ENCODE measurements around the gene MITF.

The MITF gene

GRCh38 chr3:69932501-69932900 lies 193.2 kb downstream of the MITF start:
- DNase-seq (ENCODE audit: low read depth), result no peak
- TF ChIP-seq, protein P1, sequence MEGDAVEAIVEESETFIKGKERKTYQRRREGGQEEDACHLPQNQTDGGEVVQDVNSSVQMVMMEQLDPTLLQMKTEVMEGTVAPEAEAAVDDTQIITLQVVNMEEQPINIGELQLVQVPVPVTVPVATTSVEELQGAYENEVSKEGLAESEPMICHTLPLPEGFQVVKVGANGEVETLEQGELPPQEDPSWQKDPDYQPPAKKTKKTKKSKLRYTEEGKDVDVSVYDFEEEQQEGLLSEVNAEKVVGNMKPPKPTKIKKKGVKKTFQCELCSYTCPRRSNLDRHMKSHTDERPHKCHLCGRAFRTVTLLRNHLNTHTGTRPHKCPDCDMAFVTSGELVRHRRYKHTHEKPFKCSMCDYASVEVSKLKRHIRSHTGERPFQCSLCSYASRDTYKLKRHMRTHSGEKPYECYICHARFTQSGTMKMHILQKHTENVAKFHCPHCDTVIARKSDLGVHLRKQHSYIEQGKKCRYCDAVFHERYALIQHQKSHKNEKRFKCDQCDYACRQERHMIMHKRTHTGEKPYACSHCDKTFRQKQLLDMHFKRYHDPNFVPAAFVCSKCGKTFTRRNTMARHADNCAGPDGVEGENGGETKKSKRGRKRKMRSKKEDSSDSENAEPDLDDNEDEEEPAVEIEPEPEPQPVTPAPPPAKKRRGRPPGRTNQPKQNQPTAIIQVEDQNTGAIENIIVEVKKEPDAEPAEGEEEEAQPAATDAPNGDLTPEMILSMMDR (IDR thresholded peaks at IDR 0.05; ENCODE audit: control insufficient read depth, insufficient read depth, low read depth, low read length, missing control alignments), result no peak
- H3K4me3 ChIP-seq (ENCODE audit: control insufficient read depth, low read depth, low read length), result no peak overlapping the region

GRCh38 chr3:69934398-69934797 lies 195.1 kb downstream of the MITF start:
- H3K4me3 ChIP-seq (ENCODE audit: control insufficient read depth, low read depth, low read length), result no peak overlapping the region
- DNase-seq (ENCODE audit: low read depth), result no peak
- TF ChIP-seq, protein P1 (IDR thresholded peaks at IDR 0.05; ENCODE audit: control insufficient read depth, insufficient read depth, low read depth, low read length, missing control alignments), result no peak

DNA sequence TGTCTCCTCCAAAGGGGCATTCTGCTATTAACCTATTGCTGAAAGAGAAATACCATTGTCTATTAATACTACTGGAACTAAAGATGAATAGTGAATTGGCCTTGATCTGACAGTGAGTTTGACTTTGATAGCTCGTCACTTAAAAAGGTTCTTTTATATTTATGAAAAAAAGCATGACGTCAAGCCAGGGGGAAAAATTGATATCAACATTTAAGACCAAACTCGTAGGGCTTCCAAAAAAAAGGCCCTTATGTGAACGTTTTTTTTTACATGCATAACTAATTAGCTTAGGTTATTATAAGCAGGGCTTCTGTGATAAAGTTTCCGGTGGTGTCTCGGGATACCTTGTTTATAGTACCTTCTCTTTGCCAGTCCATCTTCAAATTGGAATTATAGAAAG lies 197.0 kb downstream of the MITF start:
- DNase-seq (ENCODE audit: low read depth), result no peak
- no peak overlapping the region for H3K4me3 ChIP-seq (ENCODE audit: control insufficient read depth, low read depth, low read length)
- TF ChIP-seq, protein P1 (IDR thresholded peaks at IDR 0.05; ENCODE audit: control insufficient read depth, insufficient read depth, low read depth, low read length, missing control alignments), result no peak

DNA sequence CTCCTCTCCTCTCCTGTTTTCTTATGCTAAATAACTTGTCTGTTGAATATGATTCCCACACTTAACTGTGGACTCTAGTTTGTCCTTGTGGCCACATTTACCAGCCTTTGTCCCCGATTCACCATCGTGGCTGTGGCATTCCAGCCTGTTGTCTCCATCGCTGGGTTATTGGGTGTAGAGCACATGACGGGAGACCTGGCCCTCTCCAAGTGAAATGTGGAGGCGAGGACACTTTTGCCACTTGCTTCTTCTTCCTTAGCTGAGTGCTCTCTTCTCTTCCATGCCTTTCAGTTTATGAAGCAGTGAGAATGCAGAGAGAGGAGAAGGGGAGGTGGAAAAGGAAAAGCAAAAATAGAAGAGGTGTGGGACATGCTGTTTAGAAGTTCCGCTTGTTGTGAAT lies 198.8 kb downstream of the MITF start:
- TF ChIP-seq, protein P1 (IDR thresholded peaks at IDR 0.05; ENCODE audit: control insufficient read depth, insufficient read depth, low read depth, low read length, missing control alignments), result no peak
- no peak for DNase-seq (ENCODE audit: low read depth)
- no peak overlapping the region for H3K4me3 ChIP-seq (ENCODE audit: control insufficient read depth, low read depth, low read length)

DNA sequence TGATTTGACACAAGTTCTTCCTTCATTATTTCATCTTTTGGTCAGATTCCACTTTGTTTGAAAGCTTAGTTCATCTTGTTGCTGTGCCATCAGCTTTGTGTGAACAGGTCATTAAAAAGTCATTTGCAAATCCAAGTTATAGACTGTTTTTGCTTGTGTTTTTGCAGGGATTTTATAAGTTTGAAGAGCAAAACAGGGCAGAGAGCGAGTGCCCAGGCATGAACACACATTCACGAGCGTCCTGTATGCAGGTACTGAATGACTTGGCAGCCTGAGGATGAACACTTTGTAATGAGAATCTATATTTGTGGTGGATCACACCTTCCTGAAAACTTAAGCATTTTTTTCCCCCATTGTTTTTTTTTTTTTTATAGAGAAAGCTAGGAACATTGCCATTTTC lies 199.7 kb downstream of the MITF start:
- TF ChIP-seq, protein P1 (IDR thresholded peaks at IDR 0.05; ENCODE audit: control insufficient read depth, insufficient read depth, low read depth, low read length, missing control alignments), result no peak
- no peak for DNase-seq (ENCODE audit: low read depth)
- no peak overlapping the region for H3K4me3 ChIP-seq (ENCODE audit: control insufficient read depth, low read depth, low read length)

DNA sequence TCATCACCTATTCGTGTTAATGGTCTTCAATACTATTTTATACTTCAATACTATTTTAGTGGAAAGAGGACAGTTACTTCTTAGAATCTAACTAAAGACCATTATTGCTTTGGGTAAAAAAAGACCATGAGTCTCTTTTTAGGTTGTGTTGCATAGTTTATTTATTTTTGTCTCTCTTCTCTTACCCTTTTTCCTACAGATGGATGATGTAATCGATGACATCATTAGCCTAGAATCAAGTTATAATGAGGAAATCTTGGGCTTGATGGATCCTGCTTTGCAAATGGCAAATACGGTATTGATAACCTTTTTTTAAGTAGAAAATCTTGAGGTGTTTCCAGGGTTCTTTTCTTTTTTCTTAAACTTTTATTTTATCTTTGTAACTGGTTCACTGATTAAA lies 201.8 kb downstream of the MITF start:
- no peak for DNase-seq (ENCODE audit: low read depth)
- H3K4me3 ChIP-seq (ENCODE audit: control insufficient read depth, low read depth, low read length), result no peak overlapping the region
- TF ChIP-seq, protein P1 (IDR thresholded peaks at IDR 0.05; ENCODE audit: control insufficient read depth, insufficient read depth, low read depth, low read length, missing control alignments), result no peak
